CD14-positive monocyte (primary cell): ENCODE results near the gene FXYD1. TPM values are rescaled to one million over a fixed set of nuclear protein-coding genes. Genes with fewer than 3 reads are reported as not detected.

Experiments
- DNase-seq, 3 donors: peaks; one replicate each; pipeline ENCODE4 v3.0.0-alpha.2; 2011 to 2022
- H2AFZ ChIP-seq: 2 replicates; pipeline ENCODE4 v1.6.0; 2012; ENCODE audit warnings: mild to moderate bottlenecking, low read depth, low read length, inconsistent platforms; ENCODE audit not compliant: insufficient read depth, poor library complexity, severe bottlenecking
- H3K27ac ChIP-seq, 2 donors: 1 replicate in 1 of 2; 2 replicates in 1 of 2; pipeline ENCODE4 v1.5.1; 2012 to 2013; ENCODE audit warnings: low read length in 2 of 2, control low read depth in 1 of 2, inconsistent platforms in 1 of 2, low read depth in 1 of 2, mild to moderate bottlenecking in 1 of 2
- H3K27me3 ChIP-seq, 2 donors: one replicate each; pipeline versions ENCODE4 v1.6.0 to v1.6.1; 2011 to 2013; ENCODE audit warnings: low read length in 2 of 2; ENCODE audit not compliant: control insufficient read depth in 2 of 2, insufficient read depth in 2 of 2
- H3K36me3 ChIP-seq, 2 donors: replicated peaks in 1 of 2; 1 replicate in 1 of 2; 2 replicates in 1 of 2; pipeline versions ENCODE4 v1.5.1 to v1.6.1; 2012 to 2013; ENCODE audit warnings: low read length in 2 of 2, control low read depth in 1 of 2, inconsistent platforms in 1 of 2, mild to moderate bottlenecking in 1 of 2; ENCODE audit not compliant: insufficient read depth in 2 of 2, control insufficient read depth in 1 of 2
- H3K4me1 ChIP-seq, 2 donors: 1 replicate in 1 of 2; 2 replicates in 1 of 2; pipeline versions ENCODE4 v1.5.1 to v1.6.1; 2012 to 2013; ENCODE audit warnings: low read length in 2 of 2, control low read depth in 1 of 2, inconsistent platforms in 1 of 2, mild to moderate bottlenecking in 1 of 2, moderate library complexity in 1 of 2; ENCODE audit not compliant: insufficient read depth in 2 of 2, control insufficient read depth in 1 of 2
- H3K4me2 ChIP-seq: replicated peaks from 2 replicates; pipeline ENCODE3; 2012; ENCODE audit warnings: low read length, moderate library complexity, mild to moderate bottlenecking; ENCODE audit not compliant: poor library complexity, severe bottlenecking; ENCODE audit errors: extremely low read depth
- H3K4me3 ChIP-seq, 3 experiments: fragments of 200-600 bp in 1 of 3; sonication (generic) in 1 of 3; replicated peaks in 1 of 3; 1 replicate in 2 of 3; 2 replicates in 1 of 3; pipeline ENCODE4 v1.5.1; 2011 to 2013; ENCODE audit warnings: low read length in 3 of 3, mild to moderate bottlenecking in 3 of 3, control low read depth in 2 of 3, low read depth in 2 of 3, inconsistent platforms in 1 of 3, moderate library complexity in 1 of 3
- H3K79me2 ChIP-seq: 2 replicates; pipeline ENCODE4 v1.6.0; 2012; ENCODE audit warnings: mild to moderate bottlenecking, control low read depth, inconsistent platforms, low read length, moderate library complexity; ENCODE audit not compliant: insufficient read depth
- H3K9ac ChIP-seq: 2 replicates; pipeline ENCODE4 v1.6.0; 2017; ENCODE audit warnings: low read length, mild to moderate bottlenecking; ENCODE audit not compliant: insufficient read depth, poor library complexity, severe bottlenecking
- H3K9me3 ChIP-seq, 2 donors: replicated peaks in 1 of 2; 1 replicate in 1 of 2; 2 replicates in 1 of 2; pipeline versions ENCODE4 v1.5.1 to v1.6.1; 2012 to 2013; ENCODE audit warnings: low read length in 2 of 2, control low read depth in 1 of 2; ENCODE audit not compliant: control insufficient read depth in 1 of 2, insufficient read depth in 1 of 2
- H4K20me1 ChIP-seq: 2 replicates; pipeline ENCODE4 v1.6.0; 2012; ENCODE audit warnings: mild to moderate bottlenecking, low read length, control low read depth, moderate library complexity; ENCODE audit not compliant: insufficient read depth
- H3K27ac Mint-ChIP-seq, 7 donors: one replicate each; pipeline ENCODE4 v1.8.0; 2020; ENCODE audit warnings: mild to moderate bottlenecking in 7 of 7, mixed read lengths in 7 of 7, moderate library complexity in 6 of 7, inconsistent platforms in 2 of 7
- H3K27me3 Mint-ChIP-seq, 3 donors: one replicate each; pipeline ENCODE4 v1.8.0; 2021 to 2022; ENCODE audit warnings: low read depth in 3 of 3, mild to moderate bottlenecking in 3 of 3, mixed read lengths in 3 of 3, moderate library complexity in 3 of 3, inconsistent platforms in 1 of 3
- H3K36me3 Mint-ChIP-seq, 2 donors: one replicate each; pipeline ENCODE4 v1.8.0; 2020; ENCODE audit warnings: mixed read lengths in 2 of 2, inconsistent platforms in 1 of 2, mild to moderate bottlenecking in 1 of 2
- H3K4me1 Mint-ChIP-seq: one replicate; pipeline ENCODE4 v1.8.0; 2020; ENCODE audit warnings: mild to moderate bottlenecking, mixed read lengths
- H3K4me3 Mint-ChIP-seq, 2 donors: one replicate each; pipeline ENCODE4 v1.8.0; 2020; ENCODE audit warnings: mild to moderate bottlenecking in 2 of 2, mixed read lengths in 2 of 2, moderate library complexity in 1 of 2
- H3K9me3 Mint-ChIP-seq, 7 donors: one replicate each; pipeline ENCODE4 v1.8.0; 2020 to 2022; ENCODE audit warnings: mixed read lengths in 7 of 7, mild to moderate bottlenecking in 6 of 7, moderate library complexity in 6 of 7, inconsistent platforms in 2 of 7
- WGBS: methylation state at CpG from one replicate; pipeline ENCODE4 v1.1.5; 2013; ENCODE audit warnings: missing lambda C conversion rate; ENCODE audit not compliant: insufficient coverage; 5-methylcytosine and 5-hydroxymethylcytosine counted together
- intact Hi-C, 2 donors: fragments of 100-400 bp; cut with micrococcal nuclease; formaldehyde crosslinking; loops; one replicate each; pipeline versions ENCODE4 v1.15.0 to v1.15.1; 2023
- polyA plus RNA-seq, 3 donors: library from polyadenylated mRNA; depleted of rRNA in 1 of 3; unstranded in 2 of 3; stranded (reverse) in 1 of 3; fragments of 300-500 nt in 2 of 3; fragments of >200 nt in 1 of 3; fragmentation: Illumina TruSeq in 2 of 3; gene quantifications; 1 replicate in 2 of 3; 2 replicates in 1 of 3; pipeline ENCODE4 v1.2.3, GENCODE V29; 2012 to 2021
- TF ChIP-seq, protein P1 (sequence below): fragments of 200-600 bp; IDR thresholded peaks from one replicate; pipeline ENCODE4 v1.8.0; 2022; ENCODE audit warnings: antibody characterized with exemption, mild to moderate bottlenecking

Gene FXYD1
- polyA plus RNA-seq, 3 donors = 0.25 to 0.74 TPM; not detected in 1

DNA sequence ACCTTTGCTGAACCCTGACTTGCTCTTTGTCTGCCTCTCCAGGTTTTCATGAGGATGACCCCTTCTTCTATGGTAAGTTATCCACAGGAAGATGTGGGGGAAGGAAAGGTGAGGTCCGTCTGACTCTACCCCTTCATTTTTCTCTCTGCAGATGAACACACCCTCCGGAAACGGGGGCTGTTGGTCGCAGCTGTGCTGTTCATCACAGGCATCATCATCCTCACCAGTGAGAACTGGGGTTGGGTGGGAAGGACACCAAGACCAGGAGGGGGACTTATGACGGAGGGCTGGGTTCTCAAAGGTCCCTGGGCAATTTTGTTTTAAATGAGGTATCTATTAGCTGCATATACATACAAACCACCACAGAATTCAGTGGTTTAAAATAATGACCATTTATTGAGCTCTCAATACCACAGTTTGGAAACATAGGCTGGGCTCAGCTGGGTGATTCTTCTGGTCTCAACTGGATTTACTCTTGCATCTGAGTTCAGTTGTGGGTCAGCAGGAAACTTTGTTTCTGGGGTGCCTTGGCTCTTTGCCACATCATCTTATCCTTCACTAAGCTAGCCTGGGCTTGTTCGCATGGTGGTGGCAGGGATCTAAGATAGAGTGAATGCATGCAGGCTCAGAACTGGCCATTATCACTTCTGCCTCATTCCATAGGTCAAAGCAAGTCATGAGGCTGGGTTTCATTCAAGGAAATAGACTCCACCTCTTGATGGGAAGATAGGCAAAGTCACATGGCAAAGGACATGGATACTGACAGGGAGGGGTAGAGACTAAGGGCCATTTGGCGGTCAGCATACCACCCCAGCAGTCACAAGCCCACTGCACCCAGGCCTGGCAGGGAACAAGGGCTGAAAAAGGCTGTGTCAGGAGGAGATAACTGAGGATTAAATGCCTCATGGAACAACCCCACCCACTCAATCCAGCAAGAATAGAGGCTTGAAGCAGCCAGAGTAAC is 27.8 kb downstream of the FXYD1 start:
- Histone ChIP-seq H3K27me3 (no peaks in the 10 kb centered on the region), H3K9ac (no peak overlapping the region), H3K36me3 (peaks cover 73 to 87% of the 10 kb centered on the region in 2 donors), H3K9me3 (peaks cover 31 to 39% of the 10 kb centered on the region in 2 donors), H4K20me1 (peaks cover 44% of the 10 kb centered on the region), H3K4me3 (peak overlapping the region in 1 of 3 experiments; percentile 19), H3K4me1 (peaks cover 29 to 42% of the 10 kb centered on the region in 2 donors), H2AFZ (no peak overlapping the region), H3K79me2 (peaks cover 44% of the 10 kb centered on the region), H3K4me2 (peak overlapping the region; percentile 21), H3K27ac (peak overlapping the region; percentile 70 to 77)
- Mint-ChIP-seq H3K9me3 (peaks cover 22 to 35% (median 32%) of the 10 kb centered on the region in 7 donors), H3K27me3 (no peaks in the 10 kb centered on the region), H3K4me1 (peaks cover 51% of the 10 kb centered on the region), H3K27ac (peak overlapping the region; percentile 66 to 93 (median 88)), H3K36me3 (peaks cover 81 to 91% of the 10 kb centered on the region in 2 donors), H3K4me3 (no peak overlapping the region)
- no CpG with 5 or more reads among the region's 7 CpGs for WGBS
- intact Hi-C loops = no loop called here
- TF ChIP-seq, protein P1, sequence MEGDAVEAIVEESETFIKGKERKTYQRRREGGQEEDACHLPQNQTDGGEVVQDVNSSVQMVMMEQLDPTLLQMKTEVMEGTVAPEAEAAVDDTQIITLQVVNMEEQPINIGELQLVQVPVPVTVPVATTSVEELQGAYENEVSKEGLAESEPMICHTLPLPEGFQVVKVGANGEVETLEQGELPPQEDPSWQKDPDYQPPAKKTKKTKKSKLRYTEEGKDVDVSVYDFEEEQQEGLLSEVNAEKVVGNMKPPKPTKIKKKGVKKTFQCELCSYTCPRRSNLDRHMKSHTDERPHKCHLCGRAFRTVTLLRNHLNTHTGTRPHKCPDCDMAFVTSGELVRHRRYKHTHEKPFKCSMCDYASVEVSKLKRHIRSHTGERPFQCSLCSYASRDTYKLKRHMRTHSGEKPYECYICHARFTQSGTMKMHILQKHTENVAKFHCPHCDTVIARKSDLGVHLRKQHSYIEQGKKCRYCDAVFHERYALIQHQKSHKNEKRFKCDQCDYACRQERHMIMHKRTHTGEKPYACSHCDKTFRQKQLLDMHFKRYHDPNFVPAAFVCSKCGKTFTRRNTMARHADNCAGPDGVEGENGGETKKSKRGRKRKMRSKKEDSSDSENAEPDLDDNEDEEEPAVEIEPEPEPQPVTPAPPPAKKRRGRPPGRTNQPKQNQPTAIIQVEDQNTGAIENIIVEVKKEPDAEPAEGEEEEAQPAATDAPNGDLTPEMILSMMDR = no peak
- no peak for DNase-seq

DNA sequence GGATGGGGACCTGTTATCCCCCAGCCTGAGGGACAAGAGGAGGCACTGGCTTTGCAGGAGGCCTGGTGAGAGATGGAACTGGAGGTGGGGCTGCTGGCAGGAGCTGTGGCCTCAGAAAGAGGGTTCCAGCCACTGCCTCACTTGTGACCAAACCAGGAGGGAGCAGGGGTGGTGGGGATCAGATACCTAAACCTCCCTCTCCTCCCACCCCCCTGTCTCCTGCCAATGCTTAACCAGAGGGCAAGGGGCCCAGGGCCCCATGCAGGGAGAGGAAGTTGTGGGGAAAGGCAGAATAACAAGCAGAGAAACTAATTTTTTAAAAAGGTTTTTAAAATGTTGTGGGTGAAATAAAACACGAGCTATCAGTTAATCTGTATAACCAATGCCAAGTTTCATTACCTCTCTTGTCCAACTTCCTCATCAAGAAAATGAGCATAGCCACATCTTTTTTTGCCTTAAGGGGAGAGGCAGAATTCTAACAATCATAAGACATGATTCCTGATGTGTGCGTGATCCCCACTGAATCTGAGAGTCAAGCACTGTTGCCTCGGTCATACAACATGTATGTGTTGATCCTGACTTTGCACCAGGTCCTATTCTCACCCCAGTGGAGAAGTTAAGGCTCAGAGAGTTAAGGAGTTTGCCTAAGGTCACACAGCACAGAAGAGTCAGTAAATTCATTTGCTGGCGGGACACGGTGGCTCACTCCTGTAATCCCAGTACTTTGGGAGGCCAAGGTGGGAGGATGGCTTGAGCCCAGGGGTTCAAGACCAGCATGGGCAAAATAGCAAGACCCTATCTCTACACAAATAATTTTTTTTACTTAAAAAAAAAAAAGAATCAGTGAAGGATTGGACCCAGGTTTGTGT is 28.9 kb downstream of the FXYD1 start:
- H3K27ac Mint-ChIP-seq = peak overlapping the region; percentile 81 to 93 (median 90)
- Histone ChIP-seq H3K36me3 (peaks cover 62 to 76% of the 10 kb centered on the region in 2 donors), H3K27ac (peak overlapping the region; percentile 70 to 77), H3K4me2 (peak overlapping the region; percentile 21), H4K20me1 (peaks cover 33% of the 10 kb centered on the region), H3K9ac (no peak overlapping the region), H3K4me1 (peaks cover 35 to 52% of the 10 kb centered on the region in 2 donors), H2AFZ (no peak overlapping the region), H3K79me2 (peaks cover 34% of the 10 kb centered on the region), H3K9me3 (peaks cover 20 to 29% of the 10 kb centered on the region in 2 donors), H3K27me3 (no peaks in the 10 kb centered on the region), H3K4me3 (peak overlapping the region in 1 of 3 experiments; percentile 19)
- peak overlapping the region in 1 of 2 donors; percentile 63 for H3K4me3 Mint-ChIP-seq
- WGBS = no CpG with 5 or more reads among the region's 5 CpGs
- peak in 1 of 3 donors; percentile 39 for DNase-seq
- H3K9me3 Mint-ChIP-seq = peaks cover 13 to 31% (median 21%) of the 10 kb centered on the region in 7 donors
- TF ChIP-seq, protein P1 = no peak
- intact Hi-C loops = no loop called here
- H3K36me3 Mint-ChIP-seq = peaks cover 71 to 84% of the 10 kb centered on the region in 2 donors
- no peaks in the 10 kb centered on the region for H3K27me3 Mint-ChIP-seq
- peaks cover 62% of the 10 kb centered on the region for H3K4me1 Mint-ChIP-seq
